OCI-LY3 (cell line): ENCODE measurements around the gene KMO.

Source experiments
- EZH2phosphoT487 ChIP-seq: fragments of 200-600 bp; shearing (Covaris generic); IDR thresholded peaks from 2 replicates; pipeline ENCODE4 v1.6.1; 2018; ENCODE audit warnings: antibody characterized with exemption, mixed run types, low read depth
- TF ChIP-seq, protein P1 (sequence below): fragments of 200-600, 300-600 bp; sonication (generic); IDR thresholded peaks from 2 replicates; pipeline ENCODE4 v1.5.1; 2014; ENCODE audit warnings: antibody characterized with exemption, low read length, low read depth

DNA sequence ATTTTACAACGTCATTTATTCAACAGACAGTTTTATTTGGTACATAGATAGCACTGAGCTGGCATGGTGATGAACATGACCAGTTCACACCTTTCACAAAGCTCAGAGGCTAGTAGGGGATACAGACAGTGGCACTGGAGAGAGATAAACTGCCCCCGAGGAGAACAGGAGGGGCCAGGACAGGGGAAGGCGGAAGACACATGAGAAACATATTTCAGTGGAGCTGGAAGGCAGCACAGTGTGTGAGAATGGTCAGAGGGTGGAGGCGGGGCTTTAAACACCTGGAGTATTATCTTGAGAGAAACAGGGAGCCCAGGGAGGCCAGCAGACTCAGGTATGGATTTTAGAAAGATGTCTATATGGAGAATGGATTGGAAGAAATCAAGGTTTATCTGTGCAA is 58.5 kb downstream of the KMO start:
- TF ChIP-seq, protein P1, sequence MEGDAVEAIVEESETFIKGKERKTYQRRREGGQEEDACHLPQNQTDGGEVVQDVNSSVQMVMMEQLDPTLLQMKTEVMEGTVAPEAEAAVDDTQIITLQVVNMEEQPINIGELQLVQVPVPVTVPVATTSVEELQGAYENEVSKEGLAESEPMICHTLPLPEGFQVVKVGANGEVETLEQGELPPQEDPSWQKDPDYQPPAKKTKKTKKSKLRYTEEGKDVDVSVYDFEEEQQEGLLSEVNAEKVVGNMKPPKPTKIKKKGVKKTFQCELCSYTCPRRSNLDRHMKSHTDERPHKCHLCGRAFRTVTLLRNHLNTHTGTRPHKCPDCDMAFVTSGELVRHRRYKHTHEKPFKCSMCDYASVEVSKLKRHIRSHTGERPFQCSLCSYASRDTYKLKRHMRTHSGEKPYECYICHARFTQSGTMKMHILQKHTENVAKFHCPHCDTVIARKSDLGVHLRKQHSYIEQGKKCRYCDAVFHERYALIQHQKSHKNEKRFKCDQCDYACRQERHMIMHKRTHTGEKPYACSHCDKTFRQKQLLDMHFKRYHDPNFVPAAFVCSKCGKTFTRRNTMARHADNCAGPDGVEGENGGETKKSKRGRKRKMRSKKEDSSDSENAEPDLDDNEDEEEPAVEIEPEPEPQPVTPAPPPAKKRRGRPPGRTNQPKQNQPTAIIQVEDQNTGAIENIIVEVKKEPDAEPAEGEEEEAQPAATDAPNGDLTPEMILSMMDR, result no peak
- no peak for TF ChIP-seq EZH2phosphoT487
